Activated CD8-positive, alpha-beta T cell treated with anti-CD3 and anti-CD28 coated beads, Interleukin-2, amount 10 ng/mL, durations not matched to agents 7 days and 5 days (primary cell): Measurements from ENCODE around the gene ZFC3H1. TPM values are rescaled to one million over a fixed set of nuclear protein-coding genes. Genes with fewer than 3 reads are reported as not detected.
"Not testable (repeated sequence)": the region's sequence is repeated elsewhere in the genome, so short reads cannot be mapped to it uniquely, and the experiment has no call there.

Experiments used
- ATAC-seq: fragments of 150-1000 bp; cut with Tn5 transposase; one replicate; pipeline ENCODE4 v1.10.0; 2021; ENCODE audit warnings: moderate library complexity
- CTCF ChIA-PET: fragments of 350-600 bp; sonication (Branson Sonifier 250); formaldehyde crosslinking; loops from one replicate; lab custom pipeline; 2021; ENCODE audit warnings: antibody characterized with exemption; lab: Charles Lee
- POLR2A ChIA-PET: fragments of 350-600 bp; sonication (Branson Sonifier 250); formaldehyde crosslinking; loops from one replicate; lab custom pipeline; 2021; ENCODE audit warnings: antibody characterized with exemption; lab: Charles Lee
- DNase-seq: peaks from one replicate; pipeline ENCODE4 v3.0.0-alpha.2; 2020
- H3K27ac Mint-ChIP-seq: one replicate; pipeline ENCODE4 v1.8.0; 2021; ENCODE audit warnings: mild to moderate bottlenecking, mixed read lengths
- H3K27me3 Mint-ChIP-seq: one replicate; pipeline ENCODE4 v1.8.0; 2021; ENCODE audit warnings: low read depth, mixed read lengths
- H3K36me3 Mint-ChIP-seq: one replicate; pipeline ENCODE4 v1.8.0; 2021; ENCODE audit warnings: low read depth, mixed read lengths
- H3K4me1 Mint-ChIP-seq: one replicate; pipeline ENCODE4 v1.8.0; 2021; ENCODE audit warnings: low read depth, mixed read lengths
- H3K4me3 Mint-ChIP-seq: one replicate; pipeline ENCODE4 v1.8.0; 2021; ENCODE audit warnings: mild to moderate bottlenecking, mixed read lengths
- H3K9me3 Mint-ChIP-seq: one replicate; pipeline ENCODE4 v1.8.0; 2022; ENCODE audit warnings: mixed read lengths; ENCODE audit not compliant: insufficient read depth
- total RNA-seq, 2 experiments: library from RNA; stranded (reverse); gene quantifications; one replicate each; pipeline ENCODE4 v1.2.3, GENCODE V29; 2021

Gene ZFC3H1
- total RNA-seq, 2 experiments from 2014 or later = 45.9 to 49.9 TPM

DNA sequence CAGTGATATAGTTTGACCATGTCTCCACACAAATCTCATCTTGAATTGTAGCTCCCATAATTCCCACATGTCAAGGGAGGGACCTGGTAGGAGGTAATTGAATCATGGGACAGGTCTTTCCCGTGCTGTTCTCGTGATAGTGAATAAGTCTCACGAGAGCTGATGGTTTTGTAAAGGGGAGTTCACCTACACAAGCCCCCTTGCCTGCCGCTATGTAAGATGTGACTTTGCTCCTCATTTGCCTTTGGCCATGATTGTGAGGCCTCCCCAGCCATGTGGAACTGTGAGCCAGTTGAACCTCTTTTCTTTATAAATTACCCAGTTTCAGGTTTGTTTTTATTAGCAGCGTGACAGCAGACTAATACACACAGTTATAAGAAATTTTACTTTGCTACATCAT lies 30.0 kb upstream of the ZFC3H1 start:
- H3K9me3 Mint-ChIP-seq, ATAC-seq, H3K4me3 Mint-ChIP-seq, H3K27ac Mint-ChIP-seq, POLR2A ChIA-PET, CTCF ChIA-PET, H3K27me3 Mint-ChIP-seq, DNase-seq: not testable (repeated sequence)
- Mint-ChIP-seq H3K4me1 (peaks cover 16% of the 10 kb centered on the region), H3K36me3 (peaks cover 30% of the 10 kb centered on the region)

DNA sequence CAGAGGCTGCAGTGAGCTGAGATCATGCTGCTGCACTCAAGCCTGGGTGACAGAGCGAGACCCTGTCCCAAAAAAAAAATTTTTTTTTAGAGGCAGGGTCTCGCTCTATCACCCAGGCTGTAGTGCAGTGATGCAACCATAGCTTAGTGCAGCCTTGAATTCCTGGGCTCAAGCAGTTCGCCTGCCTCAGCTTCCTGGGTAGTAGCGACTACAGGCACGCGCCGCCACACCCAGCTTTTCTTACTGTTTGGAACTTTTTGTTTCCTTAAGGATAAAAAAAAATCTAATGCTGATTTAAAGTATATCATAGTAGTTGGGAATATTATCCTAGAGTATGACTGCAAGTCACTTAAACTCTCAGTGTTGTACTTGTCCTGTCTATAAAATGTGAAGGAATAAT lies 29.5 kb upstream of the ZFC3H1 start:
- ChIA-PET POLR2A (no interaction called here), CTCF (no interaction called here)
- Mint-ChIP-seq H3K4me3 (no peak overlapping the region), H3K9me3 (no peaks in the 10 kb centered on the region), H3K36me3 (peaks cover 26% of the 10 kb centered on the region), H3K27ac (no peak overlapping the region), H3K27me3 (no peaks in the 10 kb centered on the region), H3K4me1 (peaks cover 20% of the 10 kb centered on the region)
- ATAC-seq (no peak), DNase-seq (no peak)

DNA sequence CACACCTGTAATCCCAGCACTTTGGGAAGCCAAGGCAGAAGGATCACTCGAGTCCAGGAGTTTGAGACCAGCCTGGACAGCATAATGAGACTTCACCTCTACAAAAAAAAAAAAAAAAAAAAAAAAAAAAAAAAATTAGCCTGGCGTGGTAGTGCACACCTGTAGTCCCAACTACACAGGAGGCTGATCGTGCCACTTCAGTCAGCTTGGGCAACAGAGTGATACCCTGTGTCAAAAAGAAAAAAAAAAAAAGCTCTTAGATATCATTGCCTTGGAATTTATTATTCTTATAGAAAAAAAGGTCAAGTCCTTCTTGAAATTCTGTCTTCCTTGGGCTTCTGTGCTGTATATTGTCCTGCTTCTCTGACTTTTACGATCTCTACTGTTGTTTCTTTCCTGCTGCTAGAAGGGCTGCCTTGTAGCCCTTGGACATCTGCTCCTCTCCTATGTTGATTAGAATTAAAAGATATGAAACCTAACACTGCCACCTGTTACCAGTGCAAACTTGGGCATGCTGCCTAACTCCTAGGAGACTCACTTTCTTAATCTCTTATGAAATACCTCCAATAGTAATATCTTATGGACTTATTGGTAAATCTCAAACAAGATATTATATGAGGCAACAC lies 28.0 kb upstream of the ZFC3H1 start:
- POLR2A ChIA-PET = no interaction called here
- ATAC-seq (no peak), DNase-seq (no peak)
- no peak overlapping the region for H3K4me3 Mint-ChIP-seq
- peaks cover 29% of the 10 kb centered on the region for H3K4me1 Mint-ChIP-seq
- H3K9me3 Mint-ChIP-seq = no peaks in the 10 kb centered on the region
- no peaks in the 10 kb centered on the region for H3K27me3 Mint-ChIP-seq
- no peak overlapping the region for H3K27ac Mint-ChIP-seq
- H3K36me3 Mint-ChIP-seq = peaks cover 17% of the 10 kb centered on the region
- CTCF ChIA-PET = no interaction called here

DNA sequence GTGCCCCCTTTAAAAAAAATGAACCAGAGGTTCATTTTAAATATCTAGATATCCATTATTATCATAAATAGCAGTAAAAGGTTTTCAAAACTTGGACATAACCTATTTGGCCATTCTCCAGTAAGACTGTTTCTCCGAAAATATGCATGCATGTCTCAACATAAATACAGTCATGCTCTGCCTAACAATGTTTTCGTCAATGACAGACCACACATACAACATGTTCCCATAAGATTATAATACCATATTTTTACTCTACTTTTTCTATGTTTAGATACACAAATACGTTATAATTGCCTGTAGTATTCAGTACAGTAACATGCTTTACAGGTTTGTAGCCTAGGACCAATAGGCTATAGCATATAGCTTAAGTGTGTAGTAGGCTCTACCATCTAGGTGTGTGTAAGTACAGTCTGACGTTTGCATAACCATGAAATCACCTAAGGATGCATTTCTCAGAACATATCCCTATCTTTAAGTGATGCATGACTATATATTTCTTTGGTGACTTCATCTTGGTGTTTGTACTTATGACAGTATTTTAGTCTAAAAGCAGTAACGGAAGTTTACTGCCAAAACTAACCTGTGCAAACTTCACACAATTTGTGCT lies 25.4 kb upstream of the ZFC3H1 start:
- CTCF ChIA-PET = no interaction called here
- H3K9me3 Mint-ChIP-seq = no peaks in the 10 kb centered on the region
- H3K27ac Mint-ChIP-seq = no peak overlapping the region
- no peak overlapping the region for H3K4me3 Mint-ChIP-seq
- DNase-seq = no peak
- peaks cover 10% of the 10 kb centered on the region for H3K36me3 Mint-ChIP-seq
- peaks cover 33% of the 10 kb centered on the region for H3K4me1 Mint-ChIP-seq
- no peaks in the 10 kb centered on the region for H3K27me3 Mint-ChIP-seq
- POLR2A ChIA-PET = interaction anchor here (4.9 kb wide), 1 partner anchor 25 kb away, joined by 101 read pairs; the partner anchor contains the start of genes THAP2 and ZFC3H1
- ATAC-seq = no peak

DNA sequence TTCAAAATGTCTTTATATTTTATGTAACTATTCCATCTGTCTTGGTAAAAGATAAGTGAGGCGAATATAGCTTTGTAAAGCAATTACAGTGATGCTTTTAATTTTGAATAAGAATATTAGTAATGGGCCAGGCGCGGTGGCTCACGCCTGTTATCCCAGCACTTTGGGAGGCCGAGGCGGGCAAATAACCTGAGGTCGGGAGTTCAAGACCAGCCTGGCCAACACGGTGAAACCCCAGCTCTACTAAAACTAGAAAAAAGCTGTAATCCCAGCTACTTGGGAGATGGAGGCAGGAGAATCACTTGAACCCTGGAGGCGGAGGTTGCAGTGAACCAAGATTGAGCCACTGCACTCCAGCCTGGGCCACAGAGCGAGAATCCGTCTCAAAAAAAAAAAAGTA lies 23.5 kb upstream of the ZFC3H1 start:
- H3K36me3 Mint-ChIP-seq, H3K9me3 Mint-ChIP-seq, H3K27me3 Mint-ChIP-seq, ATAC-seq, H3K27ac Mint-ChIP-seq, DNase-seq: not testable (repeated sequence)
- peaks cover 30% of the 10 kb centered on the region for H3K4me1 Mint-ChIP-seq
- H3K4me3 Mint-ChIP-seq = peak overlapping the region; percentile 92
- ChIA-PET CTCF (interaction anchor here (1.0 to 4.1 kb wide), 6 partner anchors 10 to 60 kb away, joined by 3 to 41 read pairs (median 9); partner anchors contain the start of genes THAP2 and ZFC3H1), POLR2A (interaction anchor here (1.3 to 4.9 kb wide), 5 partner anchors 21 to 151 kb away, joined by 3 to 101 read pairs (median 6); partner anchors contain the start of genes RAB21, THAP2 and ZFC3H1)

DNA sequence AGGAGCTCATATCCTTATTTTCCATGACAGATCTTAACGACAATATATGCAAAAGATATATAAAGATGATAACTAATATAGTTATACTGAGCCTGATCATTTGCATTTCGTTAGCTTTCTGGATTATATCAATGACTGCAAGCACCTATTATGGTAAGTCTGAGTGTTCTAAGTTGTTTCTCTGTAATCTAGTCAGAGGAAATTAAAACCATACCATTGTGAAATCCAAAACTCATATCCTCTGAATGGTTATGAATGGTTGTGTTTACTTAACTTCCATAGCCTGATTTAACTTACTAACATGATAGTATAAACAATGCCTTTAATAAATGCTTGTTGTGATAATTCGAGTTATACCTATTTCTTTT lies 23.0 kb upstream of the ZFC3H1 start:
- DNase-seq (no peak), ATAC-seq (peak; percentile 2)
- ChIA-PET POLR2A (interaction anchor here (0.9 to 4.9 kb wide), 6 partner anchors 22 to 152 kb away, joined by 3 to 101 read pairs (median 6); partner anchors contain the start of genes RAB21, THAP2 and ZFC3H1), CTCF (interaction anchor here (0.8 to 4.1 kb wide), 10 partner anchors 8 to 68 kb away, joined by 3 to 41 read pairs (median 8); partner anchors contain the start of genes RAB21, THAP2 and ZFC3H1)
- H3K9me3 Mint-ChIP-seq = no peaks in the 10 kb centered on the region
- peaks cover 30% of the 10 kb centered on the region for H3K4me1 Mint-ChIP-seq
- H3K27ac Mint-ChIP-seq = peak overlapping the region; percentile 95
- H3K4me3 Mint-ChIP-seq = peak overlapping the region; percentile 92
- peaks cover 2% of the 10 kb centered on the region for H3K36me3 Mint-ChIP-seq
- H3K27me3 Mint-ChIP-seq = no peaks in the 10 kb centered on the region

DNA sequence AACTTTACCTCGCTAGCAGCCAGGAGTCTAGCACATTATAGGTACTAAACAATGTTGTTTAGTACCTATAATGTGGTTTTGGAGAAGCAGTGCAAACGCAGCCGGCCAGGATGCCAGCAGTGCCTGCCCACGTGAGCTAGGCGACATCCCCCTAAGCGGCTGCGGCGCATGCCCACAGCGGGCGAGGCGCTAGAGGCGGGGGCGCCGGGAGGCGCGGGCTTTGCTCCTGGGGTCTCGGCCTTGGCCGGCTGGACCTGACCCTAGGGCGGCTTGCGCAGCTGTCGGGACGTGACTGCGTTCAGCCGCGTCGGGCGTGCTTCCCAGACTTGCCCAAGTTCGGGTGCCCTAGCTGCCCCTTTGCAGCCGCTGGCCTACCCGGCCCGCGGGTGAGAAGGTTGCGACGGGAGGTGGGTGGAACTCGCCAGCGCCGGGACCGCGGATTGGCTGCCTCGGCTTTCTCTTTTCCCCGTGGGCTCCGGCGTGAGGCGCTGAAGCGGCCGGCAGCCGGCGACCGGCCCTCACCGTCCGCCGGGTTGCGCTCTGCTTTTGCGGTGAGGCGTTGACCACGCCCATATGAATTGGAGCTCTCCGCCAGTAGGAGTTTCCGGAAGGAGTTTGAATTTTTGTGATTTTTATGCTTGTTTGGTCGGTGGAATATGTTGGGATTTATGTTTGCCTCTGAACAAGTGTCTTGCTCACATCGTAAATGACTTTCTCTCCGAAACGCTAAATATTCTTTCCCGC lies 22.4 kb upstream of the ZFC3H1 start, which contains the start of gene TMEM19:
Gene TMEM19 (plus strand): TSS at position 169 of the 744 bp plus-strand sequence. CDS start 599 bp downstream, outside the sequence.
- peak within 1 kb of the TSS; percentile 95 for H3K27ac Mint-ChIP-seq
- ChIA-PET CTCF (interaction anchor here (0.8 to 4.1 kb wide), 10 partner anchors 9 to 69 kb away, joined by 3 to 41 read pairs (median 8); partner anchors contain the start of genes RAB21, THAP2 and ZFC3H1), POLR2A (interaction anchor here (0.7 to 4.9 kb wide), 10 partner anchors 9 to 156 kb away, joined by 3 to 101 read pairs (median 4); partner anchors contain the start of genes RAB21, THAP2 and ZFC3H1)
- peak within 1 kb of the TSS; percentile 92 for H3K4me3 Mint-ChIP-seq
- ATAC-seq (peak; percentile 93), DNase-seq (peak; percentile 86)
- H3K36me3 Mint-ChIP-seq = no peaks in the 10 kb centered on the region
- no peaks in the 10 kb centered on the region for H3K27me3 Mint-ChIP-seq
- no peaks in the 10 kb centered on the region for H3K9me3 Mint-ChIP-seq
- H3K4me1 Mint-ChIP-seq = peaks cover 30% of the 10 kb centered on the region

DNA sequence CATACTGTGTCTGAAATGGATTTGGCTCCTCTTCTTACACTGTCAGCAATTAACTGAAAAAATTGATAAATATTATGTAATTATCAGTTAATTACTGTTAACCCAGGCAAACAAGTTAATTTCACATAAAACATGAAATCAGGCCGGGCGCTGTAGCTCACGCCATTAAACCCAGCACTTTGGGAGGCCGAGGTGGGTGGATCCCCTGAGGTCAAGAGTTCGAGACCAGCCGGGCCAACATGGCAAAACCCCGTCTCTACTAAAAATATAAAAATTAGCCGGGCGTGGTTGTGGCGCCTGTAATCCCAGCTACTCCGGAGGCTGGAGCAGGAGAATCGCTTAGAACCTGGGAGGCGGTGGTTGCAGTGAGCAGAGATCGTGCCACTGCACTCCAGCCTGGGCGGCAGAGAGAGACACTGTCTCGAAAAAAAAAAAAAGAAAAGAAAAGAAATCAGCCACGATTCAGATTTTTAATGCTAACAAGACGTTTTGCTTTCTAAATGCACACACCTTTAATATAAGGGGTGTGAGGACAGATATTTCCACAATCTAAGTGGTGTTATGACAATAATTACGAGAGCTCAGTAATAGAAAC lies 21.8 kb upstream of the ZFC3H1 start:
- DNase-seq (no peak), ATAC-seq (no peak)
- peak overlapping the region; percentile 92 for H3K4me3 Mint-ChIP-seq
- POLR2A ChIA-PET = interaction anchor here (0.6 to 4.9 kb wide), 10 partner anchors 8 to 157 kb away, joined by 3 to 101 read pairs (median 4); partner anchors contain the start of genes RAB21, THAP2 and ZFC3H1
- H3K4me1 Mint-ChIP-seq = peaks cover 30% of the 10 kb centered on the region
- peak overlapping the region; percentile 95 for H3K27ac Mint-ChIP-seq
- CTCF ChIA-PET = interaction anchor here (0.8 to 4.1 kb wide), 11 partner anchors 8 to 70 kb away, joined by 3 to 41 read pairs (median 8); partner anchors contain the start of genes RAB21, THAP2 and ZFC3H1
- no peaks in the 10 kb centered on the region for H3K27me3 Mint-ChIP-seq
- no peaks in the 10 kb centered on the region for H3K36me3 Mint-ChIP-seq
- no peaks in the 10 kb centered on the region for H3K9me3 Mint-ChIP-seq

DNA sequence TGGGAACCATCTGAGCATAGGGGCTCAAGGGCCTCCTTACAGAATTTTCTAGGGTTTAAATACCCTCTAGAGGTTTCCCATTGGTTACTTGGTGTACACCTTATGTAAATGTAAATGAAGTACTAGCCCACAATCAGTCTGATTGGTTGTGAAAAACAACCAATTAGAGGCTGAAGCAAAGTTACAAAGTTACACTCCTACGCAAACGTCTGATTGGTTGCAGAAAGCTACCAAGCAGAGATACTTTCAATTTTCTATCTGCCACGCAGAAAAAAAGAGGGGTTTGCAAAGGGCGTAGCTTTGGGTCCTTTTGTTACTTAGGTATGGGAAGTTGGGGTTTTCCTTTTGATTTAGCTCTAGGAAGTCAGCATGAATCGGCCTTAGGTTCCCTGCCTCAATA lies 20.4 kb upstream of the ZFC3H1 start:
- peak overlapping the region; percentile 52 for H3K4me3 Mint-ChIP-seq
- ATAC-seq = no peak
- CTCF ChIA-PET = interaction anchor here (1.2 to 4.1 kb wide), 7 partner anchors 9 to 71 kb away, joined by 3 to 41 read pairs (median 6); partner anchors contain the start of genes RAB21, THAP2 and ZFC3H1
- H3K36me3 Mint-ChIP-seq = no peaks in the 10 kb centered on the region
- H3K27ac Mint-ChIP-seq = no peak overlapping the region
- POLR2A ChIA-PET = interaction anchor here (0.6 to 4.9 kb wide), 4 partner anchors 12 to 245 kb away, joined by 3 to 101 read pairs (median 4); partner anchors contain the start of genes THAP2 and ZFC3H1
- peak; percentile 28 for DNase-seq
- H3K27me3 Mint-ChIP-seq = no peaks in the 10 kb centered on the region
- H3K4me1 Mint-ChIP-seq = peaks cover 26% of the 10 kb centered on the region
- H3K9me3 Mint-ChIP-seq = no peaks in the 10 kb centered on the region

DNA sequence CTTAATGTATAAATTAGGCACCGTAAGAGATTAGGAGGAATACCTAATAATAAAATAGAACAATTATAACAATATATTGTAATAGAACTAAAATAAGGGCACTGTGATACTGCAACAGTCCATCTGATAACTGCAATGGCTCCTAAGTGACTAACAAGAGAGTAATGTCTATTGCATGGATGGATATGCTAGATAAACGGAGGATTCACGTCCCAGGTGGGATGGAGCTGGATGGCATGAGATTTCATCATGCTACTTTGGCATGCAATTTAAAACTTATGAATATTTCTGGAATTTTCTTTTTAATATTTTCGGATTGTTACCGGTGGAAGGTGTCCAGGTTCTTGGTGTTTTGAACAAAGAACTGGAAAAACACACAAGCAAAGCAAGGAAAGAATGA lies 20.0 kb upstream of the ZFC3H1 start:
- no peaks in the 10 kb centered on the region for H3K9me3 Mint-ChIP-seq
- POLR2A ChIA-PET = interaction anchor here (0.6 to 1.4 kb wide), 2 partner anchors 12 to 20 kb away, joined by 3 to 4 read pairs; partner anchors contain the start of gene ZFC3H1
- H3K27ac Mint-ChIP-seq = no peak overlapping the region
- no peaks in the 10 kb centered on the region for H3K36me3 Mint-ChIP-seq
- no peak overlapping the region for H3K4me3 Mint-ChIP-seq
- CTCF ChIA-PET = interaction anchor here (1.4 to 4.1 kb wide), 3 partner anchors 14 to 63 kb away, joined by 4 to 41 read pairs (median 8); partner anchors contain the start of genes THAP2 and ZFC3H1
- no peaks in the 10 kb centered on the region for H3K27me3 Mint-ChIP-seq
- peaks cover 24% of the 10 kb centered on the region for H3K4me1 Mint-ChIP-seq
- ATAC-seq (no peak), DNase-seq (no peak)
